Tibial nerve (tissue), 3 donors: ENCODE results near the gene SLC25A34.

Experiments used
- POLR2A ChIP-seq, 2 donors: fragments of 450-650 bp; IDR thresholded peaks; one replicate each; pipeline ENCODE4 v1.6.1; 2017; ENCODE audit warnings: antibody characterized with exemption in 2 of 2, mild to moderate bottlenecking in 2 of 2, moderate library complexity in 2 of 2
- TF ChIP-seq, protein P1 (sequence below), 5 experiments: fragments of 200-600 bp in 3 of 5; fragments of 450-650 bp in 2 of 5; sonication (generic) in 3 of 5; IDR thresholded peaks; one replicate each; pipeline ENCODE4 v1.5.1; 2016 to 2019; ENCODE audit warnings: antibody characterized with exemption in 5 of 5, mild to moderate bottlenecking in 3 of 5, moderate library complexity in 2 of 5

DNA sequence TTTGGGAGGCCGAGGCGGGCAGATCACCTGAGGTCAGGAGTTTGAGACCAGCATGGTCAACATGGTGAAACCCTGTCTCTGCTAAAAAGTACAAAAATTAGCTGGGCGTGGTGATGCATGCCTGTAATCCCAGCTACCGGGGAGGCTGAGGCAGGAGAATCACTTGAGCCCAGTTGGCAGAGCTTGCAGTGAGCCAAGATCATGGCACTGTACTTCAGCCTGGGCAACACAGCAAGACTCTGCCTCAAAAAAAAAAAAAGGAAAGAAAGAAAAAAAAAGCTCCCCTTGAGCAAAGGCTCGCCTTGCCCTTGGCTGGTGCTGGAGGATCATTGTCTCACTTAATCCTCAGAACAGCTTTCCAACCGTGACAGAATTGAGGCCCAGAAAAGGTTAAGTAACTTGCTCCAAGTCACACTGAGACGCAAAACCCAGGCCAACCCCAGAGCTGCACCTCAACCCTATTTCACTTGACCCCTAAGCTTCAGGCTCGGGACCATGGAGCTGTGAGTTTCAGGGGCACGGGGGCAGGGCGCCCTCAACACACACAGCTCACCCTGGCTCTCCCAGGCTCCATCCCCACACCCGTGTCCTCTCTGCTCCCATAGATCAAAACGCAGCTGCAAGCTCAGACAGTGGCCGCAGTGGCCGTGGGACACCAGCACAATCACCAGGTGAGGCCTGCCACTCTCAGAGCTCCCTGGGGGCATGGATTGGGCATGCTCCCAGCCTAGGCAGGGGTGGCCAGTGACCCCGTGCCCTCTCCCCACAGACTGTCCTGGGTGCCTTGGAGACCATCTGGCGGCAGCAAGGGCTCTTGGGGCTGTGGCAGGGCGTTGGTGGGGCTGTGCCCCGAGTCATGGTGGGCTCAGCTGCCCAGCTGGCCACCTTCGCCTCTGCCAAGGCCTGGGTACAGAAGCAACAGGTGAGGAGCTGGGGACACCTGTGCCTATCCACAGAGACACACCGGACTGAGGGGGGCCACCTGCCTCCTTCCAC is 1.6 kb downstream of the SLC25A34 start:
- TF ChIP-seq, protein P1, sequence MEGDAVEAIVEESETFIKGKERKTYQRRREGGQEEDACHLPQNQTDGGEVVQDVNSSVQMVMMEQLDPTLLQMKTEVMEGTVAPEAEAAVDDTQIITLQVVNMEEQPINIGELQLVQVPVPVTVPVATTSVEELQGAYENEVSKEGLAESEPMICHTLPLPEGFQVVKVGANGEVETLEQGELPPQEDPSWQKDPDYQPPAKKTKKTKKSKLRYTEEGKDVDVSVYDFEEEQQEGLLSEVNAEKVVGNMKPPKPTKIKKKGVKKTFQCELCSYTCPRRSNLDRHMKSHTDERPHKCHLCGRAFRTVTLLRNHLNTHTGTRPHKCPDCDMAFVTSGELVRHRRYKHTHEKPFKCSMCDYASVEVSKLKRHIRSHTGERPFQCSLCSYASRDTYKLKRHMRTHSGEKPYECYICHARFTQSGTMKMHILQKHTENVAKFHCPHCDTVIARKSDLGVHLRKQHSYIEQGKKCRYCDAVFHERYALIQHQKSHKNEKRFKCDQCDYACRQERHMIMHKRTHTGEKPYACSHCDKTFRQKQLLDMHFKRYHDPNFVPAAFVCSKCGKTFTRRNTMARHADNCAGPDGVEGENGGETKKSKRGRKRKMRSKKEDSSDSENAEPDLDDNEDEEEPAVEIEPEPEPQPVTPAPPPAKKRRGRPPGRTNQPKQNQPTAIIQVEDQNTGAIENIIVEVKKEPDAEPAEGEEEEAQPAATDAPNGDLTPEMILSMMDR (IDR thresholded peaks at IDR 0.05), result no peak
- no peak for TF ChIP-seq POLR2A (IDR thresholded peaks at IDR 0.05)
